Ascending aorta (tissue), 2 donors: ENCODE results near the gene EPHB2. TPM values are rescaled to one million over a fixed set of nuclear protein-coding genes. Genes with fewer than 3 reads are reported as not detected.

ENCODE experiments used
- DNase-seq, 2 donors: peaks; one replicate each; pipeline ENCODE4 v3.0.0-alpha.2; 2019; ENCODE audit warnings: low spot score in 2 of 2
- H3K27ac ChIP-seq, 2 donors: fragments of 200-600 bp; sonication (generic); one replicate each; pipeline ENCODE4 v1.5.1; 2016 to 2017; ENCODE audit warnings: mild to moderate bottlenecking in 1 of 2
- H3K27me3 ChIP-seq: fragments of 200-600 bp; sonication (generic); one replicate; pipeline ENCODE4 v1.5.1; 2017
- H3K36me3 ChIP-seq, 2 donors: fragments of 200-600 bp; sonication (generic); one replicate each; pipeline ENCODE4 v1.5.1; 2016
- H3K4me1 ChIP-seq, 2 donors: fragments of 200-600 bp; sonication (generic); one replicate each; pipeline ENCODE4 v1.5.1; 2016 to 2017; ENCODE audit warnings: mild to moderate bottlenecking in 1 of 2
- H3K4me3 ChIP-seq, 2 donors: fragments of 200-600 bp; sonication (generic); one replicate each; pipeline ENCODE4 v1.5.1; 2016 to 2017; ENCODE audit warnings: mild to moderate bottlenecking in 1 of 2
- H3K9me3 ChIP-seq, 2 donors: fragments of 200-600 bp; sonication (generic); one replicate each; pipeline ENCODE4 v1.5.1; 2016
- intact Hi-C: fragments of 100-400 bp; cut with DNase I; formaldehyde crosslinking; loops from one replicate; pipeline ENCODE4 v1.15.1; 2023
- total RNA-seq: library from RNA; depleted of rRNA; stranded (reverse); fragments of >200 nt; gene quantifications from one replicate; pipeline ENCODE4 v1.1.0, GENCODE V29; 2016
- TF ChIP-seq, protein P1 (sequence below), 3 experiments: fragments of 200-600 bp in 2 of 3; fragments of 450-650 bp in 1 of 3; sonication (generic) in 2 of 3; IDR thresholded peaks; one replicate each; pipeline ENCODE4 v1.5.1; 2016 to 2019; ENCODE audit warnings: antibody characterized with exemption in 3 of 3, mild to moderate bottlenecking in 1 of 3, moderate library complexity in 1 of 3

Gene EPHB2
- total RNA-seq, 1 donor from 2014 or later: 3.2 TPM

- TF ChIP-seq, protein P1, sequence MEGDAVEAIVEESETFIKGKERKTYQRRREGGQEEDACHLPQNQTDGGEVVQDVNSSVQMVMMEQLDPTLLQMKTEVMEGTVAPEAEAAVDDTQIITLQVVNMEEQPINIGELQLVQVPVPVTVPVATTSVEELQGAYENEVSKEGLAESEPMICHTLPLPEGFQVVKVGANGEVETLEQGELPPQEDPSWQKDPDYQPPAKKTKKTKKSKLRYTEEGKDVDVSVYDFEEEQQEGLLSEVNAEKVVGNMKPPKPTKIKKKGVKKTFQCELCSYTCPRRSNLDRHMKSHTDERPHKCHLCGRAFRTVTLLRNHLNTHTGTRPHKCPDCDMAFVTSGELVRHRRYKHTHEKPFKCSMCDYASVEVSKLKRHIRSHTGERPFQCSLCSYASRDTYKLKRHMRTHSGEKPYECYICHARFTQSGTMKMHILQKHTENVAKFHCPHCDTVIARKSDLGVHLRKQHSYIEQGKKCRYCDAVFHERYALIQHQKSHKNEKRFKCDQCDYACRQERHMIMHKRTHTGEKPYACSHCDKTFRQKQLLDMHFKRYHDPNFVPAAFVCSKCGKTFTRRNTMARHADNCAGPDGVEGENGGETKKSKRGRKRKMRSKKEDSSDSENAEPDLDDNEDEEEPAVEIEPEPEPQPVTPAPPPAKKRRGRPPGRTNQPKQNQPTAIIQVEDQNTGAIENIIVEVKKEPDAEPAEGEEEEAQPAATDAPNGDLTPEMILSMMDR (IDR thresholded peaks at IDR 0.05): no peak
- Histone ChIP-seq H3K36me3 (no peaks in the 10 kb centered on the region), H3K4me1 (peaks cover 0 to 5% of the 10 kb centered on the region in 2 donors), H3K27me3 (no peaks in the 10 kb centered on the region), H3K27ac (peak overlapping the region in 1 of 2 donors; percentile 68), H3K4me3 (no peak overlapping the region), H3K9me3 (no peaks in the 10 kb centered on the region)
- intact Hi-C loops: no loop called here
- DNase-seq: no peak
These were observed 38.9 kb downstream of the EPHB2 start for GRCh38 chr1:22749503-22749902.

DNA sequence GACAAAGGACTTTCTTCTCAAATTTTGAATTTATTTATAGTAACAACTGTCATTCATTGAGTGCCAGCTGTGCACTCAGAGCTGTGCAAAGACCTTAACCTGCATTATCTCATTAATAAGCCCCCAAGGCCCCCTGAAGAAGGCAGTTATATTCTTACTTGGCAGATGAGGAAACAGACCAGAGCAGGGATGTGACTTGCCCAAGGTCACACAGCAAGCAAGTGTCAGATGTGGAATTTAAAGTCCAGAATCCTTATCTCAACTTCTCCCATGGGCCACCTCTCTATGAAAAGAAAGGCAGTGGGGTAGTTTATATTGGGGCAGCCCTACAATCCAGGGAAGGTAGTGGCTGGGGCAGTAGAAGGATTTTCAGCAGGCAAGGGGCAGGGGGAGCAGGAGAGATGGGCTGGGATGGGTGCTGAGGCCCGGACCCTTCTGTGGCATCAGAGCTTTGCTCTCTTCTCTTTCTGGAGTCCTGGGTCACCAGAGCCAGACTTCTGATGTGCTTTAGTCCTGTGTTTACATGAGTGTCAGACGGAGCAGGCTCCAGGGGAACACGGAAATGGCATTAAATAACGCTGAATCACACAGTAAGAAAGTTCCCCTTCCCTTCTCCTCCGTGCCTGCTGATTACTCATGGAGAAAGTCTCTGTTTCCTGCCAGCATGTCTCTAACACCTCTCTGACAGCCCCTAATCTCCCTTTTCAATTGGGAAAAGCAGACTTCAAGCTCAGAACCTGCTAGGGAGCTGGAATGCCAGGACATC, 39.5 kb downstream of the EPHB2 start:
- Histone ChIP-seq H3K4me1 (peaks cover 0 to 5% of the 10 kb centered on the region in 2 donors), H3K27me3 (no peaks in the 10 kb centered on the region), H3K36me3 (no peaks in the 10 kb centered on the region), H3K27ac (peak overlapping the region; percentile 61 to 68), H3K9me3 (no peaks in the 10 kb centered on the region), H3K4me3 (no peak overlapping the region)
- peak; percentile 33 to 77 for DNase-seq
- TF ChIP-seq, protein P1 (IDR thresholded peaks at IDR 0.05): no peak
- intact Hi-C loops: no loop called here

DNA sequence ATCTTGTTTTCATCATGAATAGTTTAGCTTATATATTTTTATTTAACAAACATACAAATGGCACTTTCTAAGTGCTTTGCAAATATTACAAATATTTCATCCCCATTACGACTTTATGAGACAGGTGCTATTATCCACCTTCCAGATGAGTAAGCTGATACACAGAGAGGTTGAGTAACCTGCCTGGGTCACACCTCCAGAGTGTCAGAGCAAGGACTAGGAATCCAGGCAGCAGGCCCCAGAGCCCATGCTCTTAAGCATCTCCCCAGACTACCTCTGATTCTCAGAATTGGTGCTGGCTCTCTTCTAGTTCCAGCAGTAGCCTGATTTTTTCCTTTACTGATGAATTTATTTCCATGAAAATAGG, 40.0 kb downstream of the EPHB2 start:
- DNase-seq: no peak
- TF ChIP-seq, protein P1 (IDR thresholded peaks at IDR 0.05): no peak
- H3K27ac ChIP-seq: peak overlapping the region; percentile 61 to 68
- intact Hi-C loops: no loop called here
- no peaks in the 10 kb centered on the region for H3K27me3 ChIP-seq
- peaks cover 0 to 5% of the 10 kb centered on the region in 2 donors for H3K4me1 ChIP-seq
- no peak overlapping the region for H3K4me3 ChIP-seq
- H3K9me3 ChIP-seq: no peaks in the 10 kb centered on the region
- no peaks in the 10 kb centered on the region for H3K36me3 ChIP-seq

DNA sequence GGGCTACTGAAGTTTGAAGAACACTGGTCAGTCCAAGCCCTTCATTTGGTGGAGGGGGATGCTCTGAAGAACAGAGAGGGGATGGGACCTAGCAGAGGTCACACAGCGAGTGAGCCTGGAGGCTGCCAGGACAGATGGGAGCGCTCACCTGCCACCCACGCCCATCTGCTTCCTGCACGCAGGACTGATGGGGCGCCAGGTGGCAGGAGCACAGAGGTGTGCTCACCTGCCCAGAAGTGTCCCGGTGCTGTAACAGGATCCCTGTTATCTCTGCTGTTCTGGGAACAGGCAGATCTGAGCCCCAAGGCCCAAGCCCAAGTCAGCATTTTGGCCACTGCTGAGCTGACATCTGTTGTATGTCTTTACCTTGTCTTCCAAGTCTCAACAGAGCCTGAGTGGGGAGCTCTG, 40.5 kb downstream of the EPHB2 start:
- H3K27me3 ChIP-seq: no peaks in the 10 kb centered on the region
- H3K4me3 ChIP-seq: no peak overlapping the region
- intact Hi-C loops: no loop called here
- TF ChIP-seq, protein P1 (IDR thresholded peaks at IDR 0.05): no peak
- no peak for DNase-seq
- no peaks in the 10 kb centered on the region for H3K9me3 ChIP-seq
- peak overlapping the region; percentile 61 to 68 for H3K27ac ChIP-seq
- no peaks in the 10 kb centered on the region for H3K36me3 ChIP-seq
- H3K4me1 ChIP-seq: peaks cover 0 to 5% of the 10 kb centered on the region in 2 donors

DNA sequence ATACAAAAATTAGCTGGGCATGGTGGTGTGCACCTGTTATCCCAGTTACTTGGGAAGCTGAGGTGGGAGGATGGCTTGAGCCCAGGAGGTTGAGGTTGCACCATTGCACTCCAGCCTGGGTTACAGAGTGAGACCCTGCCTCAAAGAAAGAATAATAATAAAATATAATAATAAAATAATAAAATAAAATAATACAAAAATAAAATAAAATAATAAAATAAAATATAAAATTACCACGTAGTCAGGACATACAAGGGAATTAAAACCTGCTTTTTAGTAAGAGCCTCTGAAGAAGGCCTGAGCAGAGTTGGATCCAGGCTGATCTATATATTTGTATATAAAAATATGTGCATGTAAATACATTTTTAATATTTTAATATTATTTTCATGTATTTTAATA, 41.7 kb downstream of the EPHB2 start:
- Histone ChIP-seq H3K9me3 (no peaks in the 10 kb centered on the region), H3K36me3 (no peaks in the 10 kb centered on the region)
- DNase-seq: no peak

More for the DNA sequence above, 41.7 kb downstream of the EPHB2 start:
- Histone ChIP-seq H3K27ac (no peak overlapping the region), H3K4me3 (no peak overlapping the region), H3K4me1 (peaks cover 0 to 5% of the 10 kb centered on the region in 2 donors), H3K27me3 (no peaks in the 10 kb centered on the region)
- TF ChIP-seq, protein P1 (IDR thresholded peaks at IDR 0.05): no peak
- intact Hi-C loops: no loop called here
